Cardiac muscle cell (in vitro differentiated cells and primary cell): ENCODE results near the gene ZC3H10. TPM values are rescaled to one million over a fixed set of nuclear protein-coding genes. Genes with fewer than 3 reads are reported as not detected.

Experiments used
- DNase-seq, 2 donors: peaks; one replicate each; pipeline versions ENCODE4 v3.0.0 to v3.0.0-alpha.2; 2010 to 2017; ENCODE audit warnings: low read depth in 1 of 2, low spot score in 1 of 2
- H3K27ac ChIP-seq: fragments of 200-600 bp; sonication (generic); 2 replicates; pipeline ENCODE4 v1.5.1; 2016
- H3K27me3 ChIP-seq: fragments of 200-600 bp; sonication (generic); 2 replicates; pipeline ENCODE4 v1.6.0; 2016; ENCODE audit warnings: control low read depth
- H3K36me3 ChIP-seq: fragments of 200-600 bp; sonication (generic); 2 replicates; pipeline ENCODE4 v1.5.1; 2016; ENCODE audit warnings: control low read depth
- H3K4me1 ChIP-seq: fragments of 200-600 bp; sonication (generic); 2 replicates; pipeline ENCODE4 v1.8.1; 2017; ENCODE audit warnings: low read depth, mild to moderate bottlenecking, mixed run types
- H3K4me3 ChIP-seq: fragments of 200-600 bp; sonication (generic); 2 replicates; pipeline ENCODE4 v1.5.1; 2016; ENCODE audit warnings: mild to moderate bottlenecking
- H3K9me3 ChIP-seq: fragments of 200-600 bp; sonication (generic); 2 replicates; pipeline ENCODE4 v1.5.1; 2017; ENCODE audit warnings: low read depth, mild to moderate bottlenecking, control low read depth
- CTCF ChIP-seq: IDR thresholded peaks from 2 replicates; pipeline ENCODE4 v1.5.1; 2012; ENCODE audit warnings: low read depth, mild to moderate bottlenecking, low read length
- polyA plus RNA-seq: library from polyadenylated mRNA; unstranded; fragments of >200 nt; fragmentation: Nextera tagmentation; extraction: Ambion mirVana; gene quantifications from 2 replicates; pipeline ENCODE4 v1.2.1, GENCODE V29; 2016
- total RNA-seq: library from RNA; depleted of rRNA; stranded (reverse); fragments of >200 nt; gene quantifications from 2 replicates; pipeline ENCODE4 v1.2.3, GENCODE V29; 2016

Gene ZC3H10
- total and polyA plus RNA-seq, 2 experiments from 2014 or later: 7.2 to 7.5 TPM

DNA sequence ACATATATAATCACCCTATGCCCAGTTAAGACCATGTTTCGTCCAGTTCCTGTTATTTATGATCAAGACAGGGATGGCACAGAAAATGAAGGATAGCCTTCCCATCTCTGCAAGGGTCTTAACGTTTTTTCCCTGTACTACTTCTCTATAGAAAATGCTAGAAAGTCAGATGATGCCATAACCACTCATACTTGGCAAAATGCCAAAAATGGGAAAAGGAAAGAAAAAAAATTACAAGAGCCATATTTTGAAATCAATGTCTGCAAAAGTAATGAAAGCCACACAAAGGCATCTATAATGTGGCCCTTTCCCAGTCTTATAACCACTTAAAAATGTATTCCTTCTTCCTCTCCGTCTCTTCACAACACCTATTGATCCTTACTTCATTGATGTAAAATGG lies 32.5 kb downstream of the ZC3H10 start:
- H3K27me3 ChIP-seq: no peaks in the 10 kb centered on the region
- no peak for TF ChIP-seq CTCF
- H3K4me1 ChIP-seq: peaks cover 6% of the 10 kb centered on the region
- H3K4me3 ChIP-seq: no peak overlapping the region
- no peaks in the 10 kb centered on the region for H3K9me3 ChIP-seq
- H3K36me3 ChIP-seq: peaks cover 9% of the 10 kb centered on the region
- H3K27ac ChIP-seq: no peak overlapping the region
- peak in 1 of 2 donors; percentile 62 for DNase-seq

DNA sequence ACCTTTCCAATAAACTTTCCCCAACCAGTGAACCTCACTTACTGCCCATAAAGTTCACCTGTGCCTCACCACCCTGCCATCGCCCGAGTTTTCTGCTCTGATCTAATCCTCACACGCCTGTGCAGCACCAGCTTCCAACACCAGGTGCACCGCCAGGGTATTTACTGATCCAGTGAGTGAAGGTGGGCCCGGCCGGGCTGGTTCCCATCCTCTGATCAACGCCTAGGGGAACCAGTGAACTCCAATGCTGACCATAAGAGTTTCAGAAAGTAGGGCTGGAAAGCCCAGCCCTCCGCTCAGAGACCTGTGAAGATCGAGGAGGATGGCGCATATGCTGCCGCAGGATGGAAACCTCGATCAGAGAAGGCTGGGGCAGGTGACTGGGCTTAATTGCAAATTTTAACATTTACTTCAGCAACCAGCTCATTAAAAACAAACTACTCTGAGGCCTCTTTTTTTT lies 33.6 kb downstream of the ZC3H10 start:
- H3K4me1 ChIP-seq: peaks cover 6% of the 10 kb centered on the region
- peak in 1 of 2 donors; percentile 41 for DNase-seq
- peak; percentile 23 for TF ChIP-seq CTCF
- peak overlapping the region; percentile 79 for H3K4me3 ChIP-seq
- peaks cover 9% of the 10 kb centered on the region for H3K36me3 ChIP-seq
- no peaks in the 10 kb centered on the region for H3K9me3 ChIP-seq
- H3K27ac ChIP-seq: peak overlapping the region; percentile 82
- no peaks in the 10 kb centered on the region for H3K27me3 ChIP-seq

GRCh38 chr12:56152132-56152755 lies 34.2 kb downstream of the ZC3H10 start, which contains the start of gene MYL6B:
Gene MYL6B (plus strand): TSS chr12:56152587. CDS start chr12:56153919, 1,332 bp downstream.
- peak within 1 kb of the TSS; percentile 82 for H3K27ac ChIP-seq
- H3K36me3 ChIP-seq: peaks cover 9% of the 10 kb centered on the region
- no peak for TF ChIP-seq CTCF
- H3K4me1 ChIP-seq: peaks cover 8% of the 10 kb centered on the region
- DNase-seq: peak; percentile 92 to 94
- no peaks in the 10 kb centered on the region for H3K27me3 ChIP-seq
- H3K9me3 ChIP-seq: no peaks in the 10 kb centered on the region
- H3K4me3 ChIP-seq: peak within 1 kb of the TSS; percentile 79

GRCh38 chr12:56152756-56153677 lies 35.0 kb downstream of the ZC3H10 start:
- H3K27me3 ChIP-seq: no peaks in the 10 kb centered on the region
- no peaks in the 10 kb centered on the region for H3K9me3 ChIP-seq
- peak in 1 of 2 donors; percentile 24 for DNase-seq
- peak overlapping the region; percentile 79 for H3K4me3 ChIP-seq
- peaks cover 11% of the 10 kb centered on the region for H3K4me1 ChIP-seq
- peaks cover 9% of the 10 kb centered on the region for H3K36me3 ChIP-seq
- TF ChIP-seq CTCF: no peak
- H3K27ac ChIP-seq: no peak overlapping the region

DNA sequence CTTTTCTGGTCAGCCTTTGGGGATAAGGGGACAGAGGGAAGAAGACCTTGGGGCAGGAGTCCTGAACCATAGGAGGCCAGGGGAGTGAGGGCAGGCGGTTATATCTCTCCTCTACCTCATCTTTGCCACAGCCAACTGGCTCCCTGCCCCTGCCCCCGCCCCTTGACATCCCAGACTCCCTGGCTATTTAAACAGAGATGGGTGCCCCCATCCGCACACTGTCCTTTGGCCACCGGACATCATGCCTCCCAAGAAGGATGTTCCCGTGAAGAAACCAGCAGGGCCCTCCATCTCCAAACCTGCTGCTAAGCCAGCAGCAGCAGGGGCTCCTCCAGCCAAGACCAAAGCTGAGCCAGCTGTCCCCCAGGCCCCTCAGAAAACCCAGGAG lies 35.6 kb downstream of the ZC3H10 start:
- no peak for DNase-seq
- Histone ChIP-seq H3K9me3 (no peaks in the 10 kb centered on the region), H3K36me3 (peaks cover 11% of the 10 kb centered on the region), H3K27me3 (no peaks in the 10 kb centered on the region), H3K4me3 (no peak overlapping the region), H3K27ac (no peak overlapping the region), H3K4me1 (peaks cover 11% of the 10 kb centered on the region)
- TF ChIP-seq CTCF: no peak
